NCI-H2227 (cell line): ENCODE results near the gene SUCLG2.
"Not testable (repeated sequence)": the region's sequence is repeated elsewhere in the genome, so short reads cannot be mapped to it uniquely, and the experiment has no call there.

Experiments used
- DNase-seq: peaks from one replicate; lab custom pipeline; 2025; ENCODE audit not compliant: unreplicated experiment; lab: John Stamatoyannopoulos, UW

SUCLG2 gene

GRCh38 chr3:67561667-67562394 is 92.6 kb downstream of the SUCLG2 start:
- no peak for DNase-seq

- no peak for DNase-seq
Measured at GRCh38 chr3:67561266-67561665, 93.1 kb downstream of the SUCLG2 start.

GRCh38 chr3:67559029-67559605 is 95.3 kb downstream of the SUCLG2 start:
- no peak for DNase-seq

- no peak for DNase-seq
Measured at GRCh38 chr3:67558426-67558825, 96.0 kb downstream of the SUCLG2 start.

GRCh38 chr3:67557848-67558355 is 96.5 kb downstream of the SUCLG2 start:
- no peak for DNase-seq

- no peak for DNase-seq
Measured at GRCh38 chr3:67551361-67552016, 102.9 kb downstream of the SUCLG2 start.

- no peak for DNase-seq
Measured at GRCh38 chr3:67550541-67550940, 103.9 kb downstream of the SUCLG2 start.

GRCh38 chr3:67542502-67543250 is 111.7 kb downstream of the SUCLG2 start:
- not testable (repeated sequence) for DNase-seq

- no peak for DNase-seq
Measured at GRCh38 chr3:67540198-67540894, 114.1 kb downstream of the SUCLG2 start.

GRCh38 chr3:67537203-67537602 is 117.2 kb downstream of the SUCLG2 start:
- not testable (repeated sequence) for DNase-seq

GRCh38 chr3:67535006-67535405 is 119.4 kb downstream of the SUCLG2 start:
- no peak for DNase-seq

GRCh38 chr3:67534594-67534993 is 119.8 kb downstream of the SUCLG2 start:
- no peak for DNase-seq

- no peak for DNase-seq
Measured at GRCh38 chr3:67531181-67532101, 123.0 kb downstream of the SUCLG2 start.

- DNase-seq: no peak
Measured at GRCh38 chr3:67529915-67530314, 124.5 kb downstream of the SUCLG2 start.

GRCh38 chr3:67529337-67529736 is 125.1 kb downstream of the SUCLG2 start:
- DNase-seq: no peak

GRCh38 chr3:67526246-67526645 is 128.2 kb downstream of the SUCLG2 start:
- DNase-seq: no peak

GRCh38 chr3:67524046-67524445 is 130.4 kb downstream of the SUCLG2 start:
- DNase-seq: no peak

GRCh38 chr3:67522081-67522480 is 132.3 kb downstream of the SUCLG2 start:
- DNase-seq: no peak

GRCh38 chr3:67521053-67521646 is 133.3 kb downstream of the SUCLG2 start:
- no peak for DNase-seq
